NOMO-1 treated with DMSO at 0.1 percent for 48 hours (cell line): ENCODE data around the gene KIFAP3.
"Not testable (repeated sequence)": the region's sequence is repeated elsewhere in the genome, so short reads cannot be mapped to it uniquely, and the experiment has no call there.

Experiments
- DNase-seq: peaks from one replicate; lab custom pipeline; 2025; ENCODE audit not compliant: unreplicated experiment; lab: John Stamatoyannopoulos, UW

KIFAP3 gene

GRCh38 chr1:170064821-170065220 is 9.7 kb downstream of the KIFAP3 start:
- no peak for DNase-seq

GRCh38 chr1:170063109-170063826 is 11.2 kb downstream of the KIFAP3 start:
- DNase-seq, result no peak

GRCh38 chr1:170061676-170062075 is 12.8 kb downstream of the KIFAP3 start:
- DNase-seq, result not testable (repeated sequence)

- DNase-seq, result not testable (repeated sequence)
These were observed 14.4 kb downstream of the KIFAP3 start for GRCh38 chr1:170060015-170060520.

GRCh38 chr1:170049176-170049800 is 25.2 kb downstream of the KIFAP3 start:
- no peak for DNase-seq

GRCh38 chr1:170048515-170048914 is 26.0 kb downstream of the KIFAP3 start:
- no peak for DNase-seq

GRCh38 chr1:170044187-170044586 is 30.3 kb downstream of the KIFAP3 start:
- DNase-seq, result no peak

GRCh38 chr1:170041423-170042192 is 32.9 kb downstream of the KIFAP3 start:
- no peak for DNase-seq

- no peak for DNase-seq
These were observed 41.8 kb downstream of the KIFAP3 start for GRCh38 chr1:170032531-170033280.

- DNase-seq, result no peak
These were observed 44.3 kb downstream of the KIFAP3 start for GRCh38 chr1:170030212-170030611.

- DNase-seq, result no peak
These were observed 46.7 kb downstream of the KIFAP3 start for GRCh38 chr1:170027760-170028159.

GRCh38 chr1:170020859-170021258 is 53.6 kb downstream of the KIFAP3 start:
- no peak for DNase-seq

- DNase-seq, result no peak
These were observed 57.0 kb downstream of the KIFAP3 start for GRCh38 chr1:170017478-170017877.

GRCh38 chr1:170012920-170013319 is 61.6 kb downstream of the KIFAP3 start:
- no peak for DNase-seq

- DNase-seq, result no peak
These were observed 64.1 kb downstream of the KIFAP3 start for GRCh38 chr1:170010443-170010842.

GRCh38 chr1:170009551-170009950 is 64.9 kb downstream of the KIFAP3 start:
- no peak for DNase-seq

- not testable (repeated sequence) for DNase-seq
These were observed 65.8 kb downstream of the KIFAP3 start for GRCh38 chr1:170008745-170009144.

GRCh38 chr1:170003270-170003835 is 71.1 kb downstream of the KIFAP3 start:
- not testable (repeated sequence) for DNase-seq

GRCh38 chr1:170001266-170001665 is 73.2 kb downstream of the KIFAP3 start:
- no peak for DNase-seq

GRCh38 chr1:169999761-170000160 is 74.7 kb downstream of the KIFAP3 start:
- no peak for DNase-seq

- DNase-seq, result no peak
These were observed 75.2 kb downstream of the KIFAP3 start for GRCh38 chr1:169999331-169999741.
